H1 (cell line): ENCODE data around the gene RGS3.

Experiments
- CTCF ChIP-seq, 3 experiments: IDR thresholded peaks; 1 replicate in 2 of 3; 2 replicates in 1 of 3; pipeline versions ENCODE4 v1.5.1 to v1.6.1; 2011; ENCODE audit warnings: low read length in 3 of 3, mild to moderate bottlenecking in 3 of 3, inconsistent platforms in 2 of 3, low read depth in 1 of 3, moderate library complexity in 1 of 3; ENCODE audit not compliant: insufficient read depth in 1 of 3; ENCODE audit errors: control extremely low read depth in 1 of 3
- GTF2F1 ChIP-seq: IDR thresholded peaks from 2 replicates; pipeline ENCODE4 v1.6.1; 2012; ENCODE audit warnings: low read depth, low read length, improper control_type of control experiment, borderline replicate concordance
- JUN ChIP-seq: IDR thresholded peaks from 2 replicates; pipeline ENCODE4 v1.6.1; 2011; ENCODE audit warnings: low read depth, mild to moderate bottlenecking, improper control_type of control experiment, low read length
- POLR2A ChIP-seq, 2 experiments: IDR thresholded peaks; 1 replicate in 1 of 2; 2 replicates in 1 of 2; pipeline ENCODE4 v1.6.1; 2011; ENCODE audit warnings: low read depth in 2 of 2, low read length in 2 of 2, mild to moderate bottlenecking in 2 of 2; ENCODE audit errors: control extremely low read depth in 1 of 2
- TAF1 ChIP-seq: IDR thresholded peaks from 2 replicates; pipeline ENCODE4 v1.6.1; 2011; ENCODE audit warnings: mild to moderate bottlenecking, low read depth, low read length
- TEAD4 ChIP-seq: IDR thresholded peaks from 2 replicates; pipeline ENCODE4 v1.6.1; 2012; ENCODE audit warnings: low read depth, low read length, inconsistent platforms, mixed read lengths

GRCh38 chr9:113522419-113522818 lies 58.9 kb downstream of the RGS3 start:
- TF ChIP-seq GTF2F1 (no peak), TEAD4 (no peak), POLR2A (IDR thresholded peaks at IDR 0.05; ENCODE audit: control extremely low read depth in 1 of 2, low read depth in 2 of 2, low read length in 2 of 2) (no peak), TAF1 (no peak), JUN (no peak), CTCF (IDR thresholded peaks at IDR 0.05; ENCODE audit: control extremely low read depth in 1 of 3, insufficient read depth in 1 of 3, low read depth in 1 of 3, low read length in 3 of 3) (no peak)
